OCI-LY7 (cell line): ENCODE data around the gene GFAP.

ENCODE experiments used
- CTCF ChIP-seq: fragments of 200-600 bp; sonication (generic); conservative IDR thresholded peaks from 2 replicates; pipeline ENCODE4 v1.5.1; 2014; ENCODE audit warnings: mild to moderate bottlenecking, antibody characterized with exemption, low read length, moderate library complexity, mixed read lengths
- EZH2phosphoT487 ChIP-seq: fragments of 200-600 bp; sonication (generic); IDR thresholded peaks from 2 replicates; pipeline ENCODE4 v1.6.1; 2018; ENCODE audit warnings: low read depth, borderline replicate concordance, mild to moderate bottlenecking, mixed run types, antibody characterized with exemption, low read length, moderate library complexity, mixed read lengths

- TF ChIP-seq EZH2phosphoT487 (no peak), CTCF (no peak)
Observed at GRCh38 chr17:44915862-44916780, 821 bp upstream of the GFAP start.
